Duodenal mucosa (tissue), 2 donors: ENCODE results near the gene OR2L3.
"Not testable (repeated sequence)": the region's sequence is repeated elsewhere in the genome, so short reads cannot be mapped to it uniquely, and the experiment has no call there.

ENCODE experiments used
- H3K27ac ChIP-seq: one replicate; pipeline ENCODE4 v1.7.0; 2013; ENCODE audit warnings: low read depth, low read length
- H3K27me3 ChIP-seq, 2 donors: one replicate each; pipeline ENCODE4 v1.7.0; 2013; ENCODE audit warnings: low read length in 2 of 2, control low read depth in 1 of 2; ENCODE audit not compliant: insufficient read depth in 2 of 2, control insufficient read depth in 1 of 2
- H3K36me3 ChIP-seq, 2 donors: one replicate each; pipeline ENCODE4 v1.7.0; 2013; ENCODE audit warnings: low read length in 2 of 2, control low read depth in 1 of 2; ENCODE audit not compliant: insufficient read depth in 2 of 2, control insufficient read depth in 1 of 2
- H3K4me1 ChIP-seq, 2 donors: one replicate each; pipeline ENCODE4 v1.7.0; 2013; ENCODE audit warnings: low read length in 2 of 2, control low read depth in 1 of 2; ENCODE audit not compliant: insufficient read depth in 2 of 2, control insufficient read depth in 1 of 2
- H3K4me3 ChIP-seq, 2 donors: one replicate each; pipeline ENCODE4 v1.7.0; 2013; ENCODE audit warnings: low read length in 2 of 2, low read depth in 1 of 2
- H3K9ac ChIP-seq, 2 donors: one replicate each; pipeline ENCODE4 v1.7.0; 2013; ENCODE audit warnings: low read length in 2 of 2, low read depth in 1 of 2
- H3K9me3 ChIP-seq, 2 donors: one replicate each; pipeline ENCODE4 v1.7.0; 2013; ENCODE audit warnings: low read length in 2 of 2, control low read depth in 1 of 2; ENCODE audit not compliant: control insufficient read depth in 1 of 2

Gene OR2L3

DNA sequence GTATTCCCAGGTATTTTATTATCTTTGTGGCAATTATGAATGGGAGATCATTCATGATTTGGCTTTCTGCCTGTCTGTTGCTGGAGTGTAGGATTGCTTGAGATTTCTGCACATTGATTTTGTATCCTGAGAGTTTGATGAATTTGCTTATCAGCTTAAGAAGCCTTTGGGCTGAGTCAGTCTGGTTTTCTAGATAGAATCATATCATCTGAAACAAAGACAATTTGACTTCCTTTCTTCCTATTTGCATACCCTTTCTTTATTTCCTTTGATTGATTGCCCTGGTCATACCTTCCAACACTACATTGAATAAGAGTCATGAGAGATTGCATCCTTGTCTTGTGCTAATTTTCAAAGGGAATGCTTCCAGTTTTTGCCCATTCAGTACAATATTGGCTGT is 8.0 kb downstream of the OR2L3 start:
- Histone ChIP-seq H3K27ac (no peak overlapping the region), H3K4me1 (no peaks in the 10 kb centered on the region), H3K9ac (no peak overlapping the region), H3K27me3 (no peaks in the 10 kb centered on the region), H3K9me3 (peaks cover 5 to 14% of the 10 kb centered on the region in 2 donors), H3K4me3 (no peak overlapping the region), H3K36me3 (no peaks in the 10 kb centered on the region)

DNA sequence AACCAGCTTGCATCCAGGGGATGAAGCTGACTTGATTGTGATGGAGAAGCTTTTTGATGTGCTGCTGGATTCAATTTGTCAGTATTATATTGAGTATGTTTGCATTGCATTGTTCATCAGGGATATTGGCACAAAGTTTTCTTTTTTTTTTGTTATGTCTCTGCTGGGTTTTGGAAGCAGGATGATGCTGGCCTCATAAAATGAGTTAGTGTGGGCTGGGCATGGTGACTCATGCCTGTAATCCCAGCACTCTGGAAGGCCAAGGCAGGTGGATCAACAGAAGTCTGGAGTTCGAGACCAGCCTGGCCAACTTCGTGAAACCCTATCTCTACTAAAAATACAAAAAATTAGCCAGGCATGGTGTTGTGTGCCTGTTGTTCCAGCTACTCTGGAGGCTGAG is 8.6 kb downstream of the OR2L3 start:
- no peak overlapping the region for H3K4me3 ChIP-seq
- H3K4me1 ChIP-seq: no peaks in the 10 kb centered on the region
- H3K27ac ChIP-seq: no peak overlapping the region
- H3K9ac ChIP-seq: no peak overlapping the region
- no peaks in the 10 kb centered on the region for H3K36me3 ChIP-seq
- no peaks in the 10 kb centered on the region for H3K27me3 ChIP-seq
- H3K9me3 ChIP-seq: peaks cover 5 to 16% of the 10 kb centered on the region in 2 donors

DNA sequence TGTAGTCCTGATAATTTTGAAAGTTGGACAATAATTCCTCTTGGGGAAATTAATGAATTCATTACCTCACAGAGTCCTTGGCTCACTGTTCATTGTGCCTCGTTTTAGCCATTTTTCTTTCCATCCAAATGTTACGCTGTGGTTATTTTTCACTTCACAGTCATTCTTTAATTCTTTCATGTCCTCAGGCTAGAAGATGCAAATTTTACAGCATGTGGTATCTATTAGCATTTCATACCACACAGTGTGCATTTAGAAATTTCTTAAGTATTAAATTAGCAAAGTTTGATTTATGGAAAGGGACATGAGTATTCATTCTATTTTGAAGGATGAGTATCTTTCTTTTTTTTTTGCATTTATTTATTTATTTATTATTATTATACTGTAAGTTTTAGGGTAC is 18.4 kb downstream of the OR2L3 start:
- Histone ChIP-seq H3K4me1 (no peaks in the 10 kb centered on the region), H3K27me3 (no peaks in the 10 kb centered on the region), H3K27ac (no peak overlapping the region), H3K36me3 (no peaks in the 10 kb centered on the region), H3K4me3 (no peak overlapping the region), H3K9me3 (peaks cover 2 to 10% of the 10 kb centered on the region in 2 donors), H3K9ac (no peak overlapping the region)

DNA sequence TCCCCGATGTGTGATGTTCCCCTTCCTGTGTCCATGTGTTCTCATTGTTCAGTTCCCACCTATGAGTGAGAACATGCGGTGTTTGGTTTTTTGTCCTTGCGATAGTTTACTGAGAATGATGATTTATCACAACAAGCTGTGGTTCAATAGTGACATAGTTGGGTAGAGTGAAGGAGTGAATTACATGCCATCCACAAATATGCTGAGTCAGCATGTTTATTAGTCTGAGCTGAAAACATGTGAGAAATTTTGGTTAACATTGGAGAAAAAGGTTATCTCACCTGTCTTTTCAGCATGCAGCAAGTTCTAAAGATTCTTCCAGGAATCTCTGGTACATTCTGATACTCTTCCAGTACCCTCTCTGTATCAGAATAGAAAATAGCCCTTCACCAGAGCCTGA is 19.0 kb downstream of the OR2L3 start:
- H3K27ac ChIP-seq: no peak overlapping the region
- H3K9ac ChIP-seq: no peak overlapping the region
- H3K9me3 ChIP-seq: peaks cover 2 to 10% of the 10 kb centered on the region in 2 donors
- no peaks in the 10 kb centered on the region for H3K36me3 ChIP-seq
- no peak overlapping the region for H3K4me3 ChIP-seq
- H3K27me3 ChIP-seq: no peaks in the 10 kb centered on the region
- no peaks in the 10 kb centered on the region for H3K4me1 ChIP-seq

DNA sequence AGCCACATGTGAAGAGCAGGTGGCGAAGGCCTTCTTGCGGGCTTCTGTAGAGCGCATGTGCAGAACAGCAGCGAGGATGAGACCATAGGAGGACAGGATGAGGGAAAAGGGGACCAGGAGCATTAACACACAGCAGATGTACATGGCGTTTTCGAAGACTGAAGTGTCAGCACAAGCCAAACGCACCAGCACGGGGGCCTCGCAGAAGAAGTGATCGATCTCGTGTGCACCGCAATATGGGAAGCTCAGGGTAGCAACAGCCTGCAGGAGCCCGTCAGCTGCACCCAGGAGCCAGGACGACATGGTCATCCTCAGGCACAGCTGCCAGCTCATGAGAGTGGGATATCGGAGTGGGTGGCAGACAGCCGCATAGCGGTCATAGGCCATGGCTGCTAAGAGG is 37.2 kb downstream of the OR2L3 start:
- not testable (repeated sequence) for H3K27me3 ChIP-seq, H3K27ac ChIP-seq, H3K9me3 ChIP-seq, H3K9ac ChIP-seq, H3K4me3 ChIP-seq, H3K4me1 ChIP-seq, H3K36me3 ChIP-seq

DNA sequence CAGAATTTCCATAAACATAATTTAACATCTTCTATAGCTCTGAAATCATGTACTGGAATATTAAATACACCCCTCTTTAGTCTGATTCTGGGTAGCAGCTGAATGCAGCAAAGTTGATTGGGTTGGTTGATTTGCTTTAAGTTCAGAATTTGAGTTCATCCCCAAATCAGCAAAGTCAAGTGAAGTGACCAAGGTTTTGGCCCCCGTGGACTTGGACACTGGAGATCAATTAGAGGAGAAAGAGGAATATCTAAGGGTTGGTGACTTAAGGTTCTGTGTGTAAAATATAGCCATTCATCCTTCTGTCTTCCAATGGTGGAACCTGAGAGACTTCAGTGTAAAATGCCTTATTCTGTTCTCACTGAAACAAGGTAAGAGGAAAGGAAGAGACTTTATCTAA is 48.2 kb downstream of the OR2L3 start, which contains the start of gene OR2L13:
Gene OR2L13 (plus strand): TSS at position 301 of the 400 bp plus-strand sequence. CDS start 4,192 bp downstream, outside the sequence.
- Histone ChIP-seq H3K27me3 (no peaks in the 10 kb centered on the region), H3K27ac (no peak within 1 kb of the TSS), H3K4me1 (no peaks in the 10 kb centered on the region), H3K9ac (no peak within 1 kb of the TSS), H3K9me3 (peaks cover 4 to 10% of the 10 kb centered on the region in 2 donors), H3K4me3 (no peak within 1 kb of the TSS), H3K36me3 (no peaks in the 10 kb centered on the region)

DNA sequence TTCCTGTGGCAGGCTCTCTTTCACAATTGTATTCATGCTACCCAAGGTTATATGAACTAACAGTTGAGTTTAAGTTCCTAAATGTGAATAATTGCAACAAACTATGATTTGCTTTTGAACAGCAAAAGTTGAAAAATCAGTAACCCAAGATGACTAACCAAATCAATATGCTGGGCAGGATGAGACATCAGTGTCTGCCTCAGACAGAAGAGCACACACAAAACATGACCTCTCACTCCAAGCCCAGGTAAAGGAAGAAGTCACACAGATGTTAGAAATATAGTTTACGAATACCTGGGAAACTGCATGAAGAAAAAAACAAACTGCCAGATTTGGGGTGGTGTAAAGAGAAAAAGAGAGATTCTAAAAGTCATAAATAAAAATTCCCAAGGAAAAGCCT is 51.9 kb downstream of the OR2L3 start:
- Histone ChIP-seq H3K4me3 (no peak overlapping the region), H3K36me3 (no peaks in the 10 kb centered on the region), H3K27me3 (no peaks in the 10 kb centered on the region), H3K4me1 (no peaks in the 10 kb centered on the region), H3K27ac (no peak overlapping the region), H3K9me3 (peaks cover 4 to 7% of the 10 kb centered on the region in 2 donors), H3K9ac (no peak overlapping the region)

DNA sequence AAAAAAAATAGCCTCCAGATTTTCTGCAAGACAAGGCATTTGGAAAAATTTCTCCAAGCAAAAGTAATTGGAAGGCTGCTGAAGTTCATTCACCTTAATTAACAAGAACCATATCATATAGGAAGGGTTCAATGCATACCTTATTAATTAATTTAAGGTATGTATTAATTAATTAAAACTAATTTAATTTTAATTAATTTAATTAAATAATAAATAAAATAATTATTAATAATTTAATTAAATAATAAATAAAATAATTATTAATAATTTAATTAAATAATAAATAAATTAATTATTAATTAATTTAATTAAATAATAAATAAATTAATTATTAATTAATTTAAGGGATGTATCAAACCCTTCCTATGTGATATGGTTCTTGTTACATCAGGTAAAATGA is 56.2 kb downstream of the OR2L3 start:
- H3K27me3 ChIP-seq: no peaks in the 10 kb centered on the region
- no peak overlapping the region for H3K4me3 ChIP-seq
- no peaks in the 10 kb centered on the region for H3K36me3 ChIP-seq
- peaks cover 4 to 10% of the 10 kb centered on the region in 2 donors for H3K9me3 ChIP-seq
- no peak overlapping the region for H3K27ac ChIP-seq
- no peak overlapping the region for H3K9ac ChIP-seq
- H3K4me1 ChIP-seq: no peaks in the 10 kb centered on the region

DNA sequence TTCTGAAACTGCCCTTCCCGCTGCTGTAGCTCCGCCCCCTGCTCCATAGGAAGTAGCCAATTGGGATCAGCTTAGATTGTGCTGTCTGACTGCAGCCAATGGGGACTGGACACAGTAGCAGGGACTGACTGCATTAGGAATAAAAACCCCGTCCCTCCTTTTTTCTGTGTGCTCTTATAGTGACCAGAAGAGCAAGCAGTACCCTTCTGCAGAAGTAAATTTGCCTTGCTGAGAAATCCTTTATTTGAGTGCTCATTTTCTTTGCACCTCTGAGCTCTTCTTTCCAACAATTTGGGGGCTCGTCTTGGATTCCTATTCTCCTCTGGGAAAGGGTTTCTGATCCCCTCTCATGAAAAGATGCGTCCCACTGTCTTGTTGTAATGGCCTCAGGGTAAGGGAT is 64.5 kb downstream of the OR2L3 start:
- no peaks in the 10 kb centered on the region for H3K36me3 ChIP-seq
- H3K4me1 ChIP-seq: no peaks in the 10 kb centered on the region
- no peak overlapping the region for H3K9ac ChIP-seq
- H3K4me3 ChIP-seq: no peak overlapping the region
- H3K27me3 ChIP-seq: no peaks in the 10 kb centered on the region
- no peak overlapping the region for H3K27ac ChIP-seq
- H3K9me3 ChIP-seq: peaks cover 19 to 25% of the 10 kb centered on the region in 2 donors
